HG03108 (cell line): ENCODE data around the gene CHD6.
A peak's percentile ranks its signal among the peaks of the same experiment; 100 is the strongest.

Experiments used
- ATAC-seq: cut with Tn5 transposase; IDR thresholded peaks from one replicate; pipeline ENCODE4 v1.9.1; 2021; ENCODE audit warnings: moderate library complexity; ENCODE audit not compliant: unreplicated experiment

The CHD6 gene, protein sequence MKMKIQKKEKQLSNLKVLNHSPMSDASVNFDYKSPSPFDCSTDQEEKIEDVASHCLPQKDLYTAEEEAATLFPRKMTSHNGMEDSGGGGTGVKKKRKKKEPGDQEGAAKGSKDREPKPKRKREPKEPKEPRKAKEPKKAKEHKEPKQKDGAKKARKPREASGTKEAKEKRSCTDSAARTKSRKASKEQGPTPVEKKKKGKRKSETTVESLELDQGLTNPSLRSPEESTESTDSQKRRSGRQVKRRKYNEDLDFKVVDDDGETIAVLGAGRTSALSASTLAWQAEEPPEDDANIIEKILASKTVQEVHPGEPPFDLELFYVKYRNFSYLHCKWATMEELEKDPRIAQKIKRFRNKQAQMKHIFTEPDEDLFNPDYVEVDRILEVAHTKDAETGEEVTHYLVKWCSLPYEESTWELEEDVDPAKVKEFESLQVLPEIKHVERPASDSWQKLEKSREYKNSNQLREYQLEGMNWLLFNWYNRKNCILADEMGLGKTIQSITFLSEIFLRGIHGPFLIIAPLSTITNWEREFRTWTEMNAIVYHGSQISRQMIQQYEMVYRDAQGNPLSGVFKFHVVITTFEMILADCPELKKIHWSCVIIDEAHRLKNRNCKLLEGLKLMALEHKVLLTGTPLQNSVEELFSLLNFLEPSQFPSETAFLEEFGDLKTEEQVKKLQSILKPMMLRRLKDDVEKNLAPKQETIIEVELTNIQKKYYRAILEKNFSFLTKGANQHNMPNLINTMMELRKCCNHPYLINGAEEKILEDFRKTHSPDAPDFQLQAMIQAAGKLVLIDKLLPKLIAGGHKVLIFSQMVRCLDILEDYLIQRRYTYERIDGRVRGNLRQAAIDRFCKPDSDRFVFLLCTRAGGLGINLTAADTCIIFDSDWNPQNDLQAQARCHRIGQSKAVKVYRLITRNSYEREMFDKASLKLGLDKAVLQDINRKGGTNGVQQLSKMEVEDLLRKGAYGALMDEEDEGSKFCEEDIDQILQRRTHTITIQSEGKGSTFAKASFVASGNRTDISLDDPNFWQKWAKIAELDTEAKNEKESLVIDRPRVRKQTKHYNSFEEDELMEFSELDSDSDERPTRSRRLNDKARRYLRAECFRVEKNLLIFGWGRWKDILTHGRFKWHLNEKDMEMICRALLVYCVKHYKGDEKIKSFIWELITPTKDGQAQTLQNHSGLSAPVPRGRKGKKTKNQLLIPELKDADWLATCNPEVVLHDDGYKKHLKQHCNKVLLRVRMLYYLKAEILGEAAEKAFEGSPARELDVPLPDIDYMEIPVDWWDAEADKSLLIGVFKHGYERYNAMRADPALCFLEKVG (N-terminal part only)

DNA sequence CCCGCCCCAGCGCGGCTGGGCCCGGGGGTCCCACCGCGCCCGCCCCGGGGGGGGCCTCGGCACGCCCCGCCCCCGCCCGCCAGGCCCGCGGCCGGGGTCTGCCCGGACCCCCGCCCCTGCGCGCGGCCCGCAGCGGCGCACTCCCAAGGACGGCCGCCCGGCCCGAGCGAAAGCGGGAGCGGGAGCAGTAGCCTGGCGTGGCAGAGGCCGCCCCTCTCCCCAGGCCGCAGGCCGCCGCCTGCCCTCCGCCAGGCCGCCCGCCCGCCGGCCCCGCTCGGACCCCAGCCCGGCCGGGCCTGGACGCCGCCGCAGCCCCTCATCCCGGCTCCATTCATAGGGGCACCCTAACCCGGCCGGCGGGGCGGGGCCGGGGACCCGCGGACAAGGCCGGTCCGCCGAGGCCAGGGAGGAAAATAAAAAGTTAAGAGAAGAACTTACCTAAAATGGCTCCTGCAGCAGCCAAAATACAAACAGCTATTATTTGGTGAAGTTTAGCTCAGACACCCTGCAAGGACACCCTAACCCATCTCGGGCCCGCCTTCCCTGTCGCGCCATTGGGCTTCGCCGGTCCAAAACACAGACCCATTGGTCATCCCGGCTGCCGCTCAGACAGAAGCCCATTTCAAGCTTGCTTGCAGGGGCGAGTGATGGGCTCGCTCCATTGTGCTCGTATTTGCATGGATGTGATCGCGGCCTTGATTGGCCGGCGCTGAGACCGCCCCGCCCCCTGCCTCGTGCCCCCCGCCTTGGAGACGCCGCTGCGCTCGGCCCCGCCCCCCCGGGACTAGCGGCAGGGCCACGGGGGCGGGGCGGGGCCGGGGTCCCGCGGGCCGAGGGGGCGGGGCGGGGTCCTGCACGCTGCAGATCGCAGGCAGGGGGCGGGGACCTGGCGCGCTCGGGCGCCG is at the start of gene CHD6:
Gene CHD6, minus strand, starts transcription at position 476 of the 905 bp plus-strand sequence. CDS start 67,040 bp downstream, outside the sequence.
- ATAC-seq, result peak; percentile 97

DNA sequence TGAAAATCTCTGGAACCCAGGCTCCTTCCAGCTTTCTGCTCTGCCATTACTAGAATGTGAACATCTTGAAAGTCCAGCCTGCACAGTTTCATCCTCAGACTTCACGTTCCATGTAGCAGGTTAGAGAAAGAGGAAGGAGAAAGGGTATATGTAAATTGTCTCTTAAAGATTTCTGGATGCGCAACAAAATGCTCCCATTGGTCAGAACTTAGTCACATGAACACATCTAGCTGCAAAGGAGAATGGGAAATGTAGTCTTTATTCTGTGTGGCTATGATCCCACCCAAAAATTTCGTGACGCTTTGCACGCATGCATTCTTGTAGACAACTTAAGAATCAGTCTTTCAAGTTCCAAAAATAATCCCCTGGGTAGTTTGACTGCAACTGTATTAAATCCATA is 46.4 kb upstream of the CHD6 start:
- no peak for ATAC-seq

GRCh38 chr20:41657655-41658054 is 39.5 kb upstream of the CHD6 start:
- ATAC-seq, result no peak

- ATAC-seq, result no peak
Measured at GRCh38 chr20:41655962-41656618, 37.9 kb upstream of the CHD6 start.

- no peak for ATAC-seq
Measured at GRCh38 chr20:41654884-41655283, 36.7 kb upstream of the CHD6 start.

DNA sequence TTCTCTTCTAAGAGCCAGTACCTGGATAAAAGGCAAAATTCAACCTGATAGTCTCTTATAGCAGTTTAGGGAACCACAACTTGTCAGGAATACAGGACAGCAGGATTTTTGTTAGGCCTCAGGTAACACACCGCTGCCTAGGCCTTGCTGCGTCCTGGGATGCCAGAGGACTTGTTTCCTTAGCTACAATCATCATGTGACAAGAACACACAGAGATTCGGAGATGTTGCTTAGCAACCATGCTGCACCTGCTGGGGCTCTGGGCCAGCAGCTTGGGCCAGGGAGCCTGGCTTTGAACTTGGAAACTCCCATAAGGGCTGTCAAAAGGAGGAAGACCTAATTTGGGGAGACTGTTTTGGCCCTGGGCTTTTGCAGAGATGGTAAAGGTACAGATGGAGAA is 36.1 kb upstream of the CHD6 start:
- ATAC-seq, result no peak

- no peak for ATAC-seq
Measured at GRCh38 chr20:41650231-41650948, 32.2 kb upstream of the CHD6 start.

GRCh38 chr20:41649489-41649888 is 31.3 kb upstream of the CHD6 start:
- ATAC-seq, result no peak

DNA sequence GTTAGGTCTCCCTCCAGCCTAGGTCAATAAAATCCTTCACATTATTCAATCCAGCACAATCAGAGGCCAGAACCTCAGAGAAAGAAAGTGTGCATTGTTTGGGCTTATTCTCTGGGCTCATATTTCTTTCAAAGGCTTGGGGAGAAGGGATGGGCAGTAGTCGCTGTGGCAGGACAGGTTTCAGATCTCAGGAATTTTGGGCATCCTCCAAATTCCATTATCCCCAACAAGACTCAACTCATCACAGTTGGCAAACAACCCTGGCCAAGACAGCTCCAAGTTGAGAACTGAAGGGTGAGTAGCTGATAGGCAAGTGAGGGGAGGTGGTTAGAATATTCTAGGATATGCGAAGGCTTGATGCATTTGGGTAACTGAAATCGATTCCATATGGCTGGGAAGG is 27.2 kb upstream of the CHD6 start:
- no peak for ATAC-seq

DNA sequence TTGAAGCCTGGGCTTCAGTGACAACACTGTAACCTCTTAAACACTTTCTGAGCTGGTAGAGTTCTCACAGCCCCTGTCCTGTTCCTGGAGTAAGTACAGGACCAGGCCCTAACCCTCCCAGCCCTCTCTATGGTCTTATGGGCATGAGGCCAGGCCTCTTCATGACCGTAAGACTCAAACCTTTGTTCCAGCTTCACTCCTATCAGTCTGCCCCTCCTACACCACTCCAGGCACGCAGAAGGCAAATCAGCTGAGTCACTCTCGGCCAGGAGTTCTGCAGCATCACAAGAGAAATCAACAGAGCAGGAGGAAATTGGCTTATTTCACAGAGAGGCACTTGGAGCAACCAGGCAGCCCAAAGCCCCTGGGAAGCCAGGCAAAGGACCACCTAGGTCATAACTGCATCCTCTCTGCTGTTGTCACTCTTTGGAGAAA is 25.3 kb upstream of the CHD6 start:
- no peak for ATAC-seq

GRCh38 chr20:41639630-41640029 is 21.5 kb upstream of the CHD6 start:
- ATAC-seq, result no peak

DNA sequence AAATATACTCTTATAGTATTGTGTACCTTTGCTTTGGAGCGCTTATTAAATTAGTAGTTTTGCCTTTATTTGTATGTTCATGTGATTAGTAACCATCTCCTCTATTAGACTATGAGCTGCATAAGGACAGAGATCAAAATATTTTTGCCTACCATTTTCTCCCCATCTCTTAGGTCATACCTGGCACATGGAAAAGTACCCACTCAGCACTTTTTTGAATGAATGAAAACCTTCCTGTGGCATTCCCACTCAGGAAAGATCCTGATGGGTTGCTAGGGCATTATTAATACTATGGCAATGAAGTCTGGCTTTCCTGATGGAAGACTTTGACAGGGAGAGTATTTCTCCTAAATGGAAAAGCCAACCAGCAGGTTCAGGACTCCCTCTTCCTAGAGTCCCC is 20.3 kb upstream of the CHD6 start:
- ATAC-seq, result no peak

GRCh38 chr20:41635158-41635557 is 17.0 kb upstream of the CHD6 start:
- ATAC-seq, result no peak

GRCh38 chr20:41632896-41633295 is 14.7 kb upstream of the CHD6 start:
- no peak for ATAC-seq

DNA sequence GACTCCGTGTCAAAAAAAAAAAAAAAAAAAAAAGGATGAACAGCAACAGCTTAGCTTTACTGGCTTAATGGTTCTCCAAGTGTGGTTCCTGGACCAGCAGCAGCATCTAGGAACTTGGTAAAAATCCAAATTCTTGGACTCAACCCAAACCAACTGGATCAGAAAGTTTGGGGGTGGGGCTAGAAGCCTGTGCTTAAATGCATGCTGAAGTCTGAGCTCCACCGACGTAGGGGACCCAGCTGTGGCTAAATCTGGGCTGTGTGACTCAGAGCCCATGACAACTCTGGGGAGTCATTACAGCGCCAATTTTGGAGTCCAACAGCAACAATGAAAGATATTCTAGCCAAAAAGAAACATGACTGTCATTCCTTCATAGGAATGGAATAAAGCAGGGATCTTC is 13.6 kb upstream of the CHD6 start:
- no peak for ATAC-seq

DNA sequence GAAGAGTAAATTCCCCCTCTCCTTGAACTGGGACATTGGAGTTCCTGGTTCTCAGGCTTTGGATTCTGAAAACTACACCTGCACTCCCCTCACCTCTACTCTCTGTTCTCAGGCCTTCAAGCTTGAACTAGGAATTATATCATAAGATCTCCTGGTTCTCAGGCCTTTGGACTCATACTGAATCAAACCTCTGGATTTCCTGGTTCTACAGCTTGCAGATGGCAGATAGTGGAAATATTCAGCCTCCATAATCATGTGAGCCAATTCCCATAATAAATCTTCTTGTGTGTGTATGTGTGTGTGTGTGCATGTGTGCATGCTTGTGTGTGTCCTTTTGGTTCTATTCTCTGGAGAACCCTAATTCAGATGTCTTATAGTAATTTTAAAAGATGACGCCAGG is 12.7 kb upstream of the CHD6 start:
- no peak for ATAC-seq

GRCh38 chr20:41627611-41628244 is 9.6 kb upstream of the CHD6 start:
- no peak for ATAC-seq

DNA sequence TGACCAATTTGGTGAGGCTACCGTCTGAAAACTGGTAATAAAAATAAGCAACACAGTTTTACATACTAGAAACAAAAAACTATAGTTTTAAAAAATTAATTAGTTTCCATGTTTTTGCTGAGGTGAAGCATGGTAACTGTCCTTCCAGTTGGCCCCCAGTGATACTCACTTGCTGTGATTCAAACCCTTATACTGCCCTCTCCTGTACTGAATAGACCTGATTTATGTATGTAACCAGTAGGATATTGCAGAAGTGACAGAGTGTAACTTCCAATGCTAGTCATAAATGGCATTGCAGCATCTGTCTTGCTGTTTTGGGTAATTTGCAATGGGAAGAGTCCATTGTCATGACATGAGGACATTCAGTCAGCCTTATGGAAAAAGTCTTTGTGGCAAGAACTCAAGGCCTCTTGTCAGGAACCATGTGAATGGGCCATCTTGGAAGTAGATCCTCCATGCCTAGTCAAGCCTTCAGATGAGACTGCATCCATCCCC is 8.9 kb upstream of the CHD6 start:
- ATAC-seq, result no peak
